ACC112 (cell line): ENCODE measurements around the gene EBF4.
A peak's percentile ranks its signal among the peaks of the same experiment; 100 is the strongest.

Experiments used
- H2AFZ ChIP-seq: fragments of 200-600 bp; sonication (generic); one replicate; pipeline ENCODE4 v1.6.0; 2017; ENCODE audit warnings: antibody characterized with exemption, low read length; ENCODE audit not compliant: unreplicated experiment
- H3K27ac ChIP-seq: fragments of 200-600 bp; sonication (generic); 2 replicates; pipeline ENCODE4 v1.5.1; 2014; ENCODE audit warnings: low read depth, mild to moderate bottlenecking, antibody characterized with exemption, low read length, moderate library complexity
- H3K27me3 ChIP-seq: fragments of 200-600 bp; sonication (generic); 2 replicates; pipeline ENCODE4 v1.6.1; 2014; ENCODE audit warnings: mild to moderate bottlenecking, antibody characterized with exemption, low read length, moderate library complexity, mixed read lengths; ENCODE audit not compliant: insufficient read depth
- H3K36me3 ChIP-seq: fragments of 200-600 bp; sonication (generic); 2 replicates; pipeline ENCODE4 v1.6.1; 2016; ENCODE audit warnings: mild to moderate bottlenecking, antibody characterized with exemption, low read length, moderate library complexity, mixed read lengths; ENCODE audit not compliant: insufficient read depth
- H3K4me1 ChIP-seq: fragments of 200-600 bp; sonication (generic); one replicate; pipeline ENCODE4 v1.6.1; 2016; ENCODE audit warnings: low read length, mixed read lengths; ENCODE audit not compliant: insufficient read depth, unreplicated experiment, control insufficient read depth
- H3K4me3 ChIP-seq: fragments of 200-600 bp; sonication (generic); 2 replicates; pipeline ENCODE4 v1.5.1; 2014; ENCODE audit warnings: mild to moderate bottlenecking, low read depth, low read length
- H3K79me2 ChIP-seq: fragments of 200-600 bp; sonication (generic); one replicate; pipeline ENCODE4 v1.6.0; 2016; ENCODE audit warnings: low read length; ENCODE audit not compliant: control insufficient read depth, unreplicated experiment, insufficient read depth

Gene EBF4

GRCh38 chr20:2729791-2730190, 37.2 kb downstream of the EBF4 start:
- Histone ChIP-seq H3K4me3 (no peak overlapping the region), H3K27ac (no peak overlapping the region), H2AFZ (no peak overlapping the region), H3K4me1 (no peaks in the 10 kb centered on the region), H3K79me2 (no peaks in the 10 kb centered on the region), H3K36me3 (no peaks in the 10 kb centered on the region), H3K27me3 (peaks cover 87% of the 10 kb centered on the region)

GRCh38 chr20:2734899-2735298, 42.3 kb downstream of the EBF4 start:
- Histone ChIP-seq H2AFZ (no peak overlapping the region), H3K4me1 (no peaks in the 10 kb centered on the region), H3K27ac (no peak overlapping the region), H3K4me3 (no peak overlapping the region), H3K79me2 (no peaks in the 10 kb centered on the region), H3K27me3 (peaks cover 69% of the 10 kb centered on the region), H3K36me3 (no peaks in the 10 kb centered on the region)

GRCh38 chr20:2736441-2736840, 43.9 kb downstream of the EBF4 start:
- H3K27ac ChIP-seq: no peak overlapping the region
- no peak overlapping the region for H2AFZ ChIP-seq
- no peaks in the 10 kb centered on the region for H3K36me3 ChIP-seq
- H3K4me3 ChIP-seq: no peak overlapping the region
- H3K79me2 ChIP-seq: no peaks in the 10 kb centered on the region
- H3K27me3 ChIP-seq: peaks cover 69% of the 10 kb centered on the region
- H3K4me1 ChIP-seq: no peaks in the 10 kb centered on the region

- Histone ChIP-seq H3K27ac (no peak overlapping the region), H3K36me3 (no peaks in the 10 kb centered on the region), H2AFZ (no peak overlapping the region), H3K4me3 (no peak overlapping the region), H3K27me3 (peaks cover 65% of the 10 kb centered on the region), H3K79me2 (no peaks in the 10 kb centered on the region), H3K4me1 (no peaks in the 10 kb centered on the region)
These were observed 45.9 kb downstream of the EBF4 start for GRCh38 chr20:2738331-2739041.

GRCh38 chr20:2739042-2739398, 46.4 kb downstream of the EBF4 start:
- H3K36me3 ChIP-seq: no peaks in the 10 kb centered on the region
- H3K27me3 ChIP-seq: peaks cover 65% of the 10 kb centered on the region
- H3K27ac ChIP-seq: no peak overlapping the region
- no peak overlapping the region for H3K4me3 ChIP-seq
- no peaks in the 10 kb centered on the region for H3K4me1 ChIP-seq
- no peak overlapping the region for H2AFZ ChIP-seq
- H3K79me2 ChIP-seq: no peaks in the 10 kb centered on the region

GRCh38 chr20:2740702-2741101, 48.1 kb downstream of the EBF4 start:
- H2AFZ ChIP-seq: no peak overlapping the region
- H3K27me3 ChIP-seq: peaks cover 61% of the 10 kb centered on the region
- no peak overlapping the region for H3K27ac ChIP-seq
- no peaks in the 10 kb centered on the region for H3K79me2 ChIP-seq
- H3K4me3 ChIP-seq: no peak overlapping the region
- no peaks in the 10 kb centered on the region for H3K4me1 ChIP-seq
- no peaks in the 10 kb centered on the region for H3K36me3 ChIP-seq

GRCh38 chr20:2741463-2741862, 48.9 kb downstream of the EBF4 start:
- no peaks in the 10 kb centered on the region for H3K79me2 ChIP-seq
- no peak overlapping the region for H3K27ac ChIP-seq
- no peak overlapping the region for H3K4me3 ChIP-seq
- peaks cover 57% of the 10 kb centered on the region for H3K27me3 ChIP-seq
- no peaks in the 10 kb centered on the region for H3K4me1 ChIP-seq
- no peaks in the 10 kb centered on the region for H3K36me3 ChIP-seq
- no peak overlapping the region for H2AFZ ChIP-seq

- peaks cover 54% of the 10 kb centered on the region for H3K27me3 ChIP-seq
- H3K4me1 ChIP-seq: no peaks in the 10 kb centered on the region
- H3K27ac ChIP-seq: no peak overlapping the region
- no peaks in the 10 kb centered on the region for H3K36me3 ChIP-seq
- no peaks in the 10 kb centered on the region for H3K79me2 ChIP-seq
- no peak overlapping the region for H3K4me3 ChIP-seq
- H2AFZ ChIP-seq: no peak overlapping the region
These were observed 49.3 kb downstream of the EBF4 start for GRCh38 chr20:2741881-2742280.

- Histone ChIP-seq H3K79me2 (no peaks in the 10 kb centered on the region), H3K27ac (no peak overlapping the region), H3K27me3 (peaks cover 58% of the 10 kb centered on the region), H3K36me3 (no peaks in the 10 kb centered on the region), H3K4me3 (no peak overlapping the region), H2AFZ (no peak overlapping the region), H3K4me1 (no peaks in the 10 kb centered on the region)
These were observed 49.9 kb downstream of the EBF4 start for GRCh38 chr20:2742431-2742830.

GRCh38 chr20:2742934-2743559, 50.5 kb downstream of the EBF4 start:
- no peaks in the 10 kb centered on the region for H3K36me3 ChIP-seq
- H3K27me3 ChIP-seq: peaks cover 61% of the 10 kb centered on the region
- no peak overlapping the region for H3K27ac ChIP-seq
- peak overlapping the region; percentile 14 for H2AFZ ChIP-seq
- H3K4me3 ChIP-seq: peak overlapping the region; percentile 44; the same call in 1 of the 2 replicates
- H3K4me1 ChIP-seq: no peaks in the 10 kb centered on the region
- no peaks in the 10 kb centered on the region for H3K79me2 ChIP-seq
